RPMI8226 (cell line): ENCODE measurements around the gene GLRX5.

ENCODE experiments used
- DNase-seq: peaks from one replicate; pipeline ENCODE4 v3.0.0-alpha.2; 2015

The GLRX5 gene

GRCh38 chr14:95536036-95536593 is 1.3 kb downstream of the GLRX5 start:
- no peak for DNase-seq

- DNase-seq: no peak
These were observed 1.8 kb downstream of the GLRX5 start for GRCh38 chr14:95536671-95537070.

- no peak for DNase-seq
These were observed 2.6 kb downstream of the GLRX5 start for GRCh38 chr14:95537298-95538089.

DNA sequence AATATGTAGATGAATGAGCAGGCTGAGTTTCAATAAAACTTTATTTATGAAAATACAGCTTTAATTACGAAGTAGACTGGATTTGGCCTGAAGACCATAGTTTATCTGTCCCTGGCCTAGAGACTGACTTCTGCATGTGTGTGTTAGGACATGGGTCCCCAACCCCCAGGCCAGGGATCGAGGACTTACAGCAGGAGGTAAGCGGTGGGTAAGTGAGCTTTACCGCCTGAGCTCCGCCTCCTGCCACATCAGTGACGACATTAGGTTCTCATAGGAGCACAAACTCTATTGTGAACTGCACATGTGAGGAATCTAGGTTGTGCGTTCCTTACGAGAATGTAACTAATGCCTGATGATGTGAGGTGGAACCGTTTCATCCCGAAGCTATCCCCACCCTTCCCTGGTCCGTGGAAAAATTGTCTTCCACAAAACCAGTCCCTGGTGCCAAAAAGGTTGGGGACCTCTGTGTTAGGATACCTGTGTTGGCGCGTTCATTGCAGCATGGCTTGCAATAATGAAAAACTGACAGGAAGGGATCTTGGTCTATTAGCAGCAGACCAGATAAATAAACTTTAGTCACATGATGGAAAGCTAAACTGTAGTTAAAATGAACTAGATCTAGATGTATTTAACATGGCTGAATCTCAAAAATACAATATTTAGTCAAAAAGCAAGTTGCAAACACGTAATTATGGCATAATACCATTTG is 4.1 kb downstream of the GLRX5 start:
- DNase-seq: no peak

DNA sequence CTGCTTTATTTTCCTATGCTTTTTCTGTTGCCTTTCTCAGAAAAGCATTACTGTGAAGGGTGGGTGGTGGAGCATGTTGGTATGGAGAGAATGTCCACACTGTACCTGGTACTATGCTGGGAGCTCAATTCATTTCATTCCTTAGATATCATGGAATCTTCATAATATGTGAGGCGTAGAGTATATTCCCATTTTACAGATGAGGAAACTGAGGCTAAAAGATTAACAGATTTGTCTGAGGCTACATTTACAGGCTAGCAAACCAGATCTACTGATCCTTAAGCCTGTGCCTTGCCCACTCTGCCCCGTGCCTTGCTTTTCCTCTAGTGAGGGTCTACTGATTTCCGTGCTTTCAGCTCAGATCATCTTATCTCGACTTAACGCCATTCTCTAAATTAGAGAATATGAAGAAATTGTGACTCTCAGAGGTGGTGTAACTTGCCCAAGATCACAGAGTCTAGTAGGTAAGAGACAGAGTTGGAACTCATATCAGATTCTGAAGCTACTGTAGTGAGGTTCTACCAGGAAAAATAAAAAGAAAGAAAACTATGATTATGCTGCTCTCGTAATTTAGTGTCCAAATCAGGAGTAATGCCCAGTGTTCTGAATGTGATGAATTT is 5.5 kb downstream of the GLRX5 start:
- DNase-seq: no peak

- no peak for DNase-seq
These were observed 6.5 kb downstream of the GLRX5 start for GRCh38 chr14:95541346-95541745.

- no peak for DNase-seq
These were observed 7.4 kb downstream of the GLRX5 start for GRCh38 chr14:95541932-95542930.

GRCh38 chr14:95543021-95543420 is 8.2 kb downstream of the GLRX5 start:
- no peak for DNase-seq

GRCh38 chr14:95544588-95544987 is 9.7 kb downstream of the GLRX5 start:
- DNase-seq: no peak

- DNase-seq: no peak
These were observed 10.8 kb downstream of the GLRX5 start for GRCh38 chr14:95545515-95546168.

- DNase-seq: no peak
These were observed 12.4 kb downstream of the GLRX5 start for GRCh38 chr14:95547272-95547625.

GRCh38 chr14:95547626-95548327 is 12.9 kb downstream of the GLRX5 start:
- no peak for DNase-seq

GRCh38 chr14:95548328-95548929 is 13.6 kb downstream of the GLRX5 start:
- DNase-seq: no peak

DNA sequence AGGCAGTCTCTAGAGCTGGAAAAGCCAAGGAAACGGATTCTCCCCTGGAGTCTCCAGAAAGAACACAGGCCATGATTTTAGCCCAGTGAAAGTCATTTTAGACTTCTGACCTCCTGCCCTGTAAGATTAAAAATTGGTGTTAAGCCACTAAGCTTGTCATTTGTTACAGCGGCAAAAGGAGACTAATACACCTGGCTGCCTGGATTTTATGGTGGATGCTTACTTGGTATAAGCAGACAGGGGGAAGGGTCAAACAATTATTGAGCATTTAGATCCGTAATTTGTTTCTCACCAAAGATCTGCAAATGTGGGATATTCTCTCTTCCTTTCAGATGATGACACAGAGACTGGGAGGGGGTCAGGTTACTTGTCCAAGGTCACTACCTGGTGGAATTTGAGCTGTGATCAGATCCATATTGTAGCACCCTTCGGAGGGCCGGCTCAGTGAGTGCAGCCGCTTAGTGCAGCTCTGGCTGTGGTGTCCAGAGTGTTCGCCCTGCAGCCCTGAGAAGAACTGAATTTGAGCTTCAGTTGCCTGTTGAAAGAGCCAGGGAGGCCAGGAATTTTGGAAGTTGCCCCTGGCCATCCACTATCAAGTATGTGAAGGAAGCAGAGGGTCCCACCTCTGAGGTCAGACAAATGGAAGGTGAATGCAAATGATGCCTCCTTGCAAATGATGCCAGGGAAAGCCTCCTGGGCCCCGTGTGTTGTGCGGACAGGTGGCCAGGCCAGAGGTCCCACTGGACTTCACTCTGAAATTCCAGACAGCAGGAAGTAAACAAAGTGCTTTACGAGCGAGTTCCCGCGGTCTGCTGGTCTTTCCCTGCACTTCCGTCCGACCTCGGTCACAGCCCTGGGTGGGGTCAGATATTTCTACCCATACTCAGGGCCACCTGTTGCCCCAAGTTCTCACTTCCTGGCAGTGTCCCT is 15.1 kb downstream of the GLRX5 start:
- no peak for DNase-seq

DNA sequence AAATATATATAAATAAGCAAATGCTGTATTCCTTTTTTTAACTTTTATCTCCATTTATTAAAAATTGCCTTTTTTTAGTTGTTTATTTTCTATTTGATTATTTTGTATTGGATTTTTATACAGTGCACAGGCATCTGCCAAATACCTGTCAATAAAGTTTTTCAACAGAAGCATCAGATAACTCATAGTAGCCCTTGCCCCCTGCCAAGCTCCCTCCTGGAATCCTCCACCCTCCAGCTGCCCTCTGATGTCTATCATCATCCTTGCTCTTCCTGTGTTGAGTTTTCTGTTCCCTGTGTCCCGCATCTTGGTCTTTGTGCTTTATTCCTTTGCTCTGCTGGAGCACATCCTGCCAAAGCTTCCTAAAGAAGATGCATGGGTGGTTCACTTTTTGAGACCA is 16.6 kb downstream of the GLRX5 start:
- no peak for DNase-seq

DNA sequence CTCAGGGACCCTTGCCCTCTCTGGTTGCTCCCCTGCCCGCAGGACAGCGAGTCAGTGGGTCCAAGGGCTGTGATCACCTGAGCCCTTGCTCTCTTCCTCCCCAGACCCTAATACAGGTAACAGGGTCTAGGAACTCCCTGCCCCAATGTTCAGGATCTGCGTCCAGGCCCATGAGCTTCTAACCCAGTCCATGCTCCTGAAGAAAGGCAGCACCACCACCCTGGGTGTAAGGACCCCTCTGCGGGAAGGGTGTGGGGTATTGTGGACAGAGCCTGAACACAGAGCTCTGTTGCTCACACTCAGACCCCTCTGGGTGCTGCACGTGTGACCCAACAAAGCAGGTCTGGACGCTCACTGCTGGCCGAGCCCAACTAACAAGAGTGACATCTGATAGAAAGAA is 18.3 kb downstream of the GLRX5 start:
- DNase-seq: no peak

DNA sequence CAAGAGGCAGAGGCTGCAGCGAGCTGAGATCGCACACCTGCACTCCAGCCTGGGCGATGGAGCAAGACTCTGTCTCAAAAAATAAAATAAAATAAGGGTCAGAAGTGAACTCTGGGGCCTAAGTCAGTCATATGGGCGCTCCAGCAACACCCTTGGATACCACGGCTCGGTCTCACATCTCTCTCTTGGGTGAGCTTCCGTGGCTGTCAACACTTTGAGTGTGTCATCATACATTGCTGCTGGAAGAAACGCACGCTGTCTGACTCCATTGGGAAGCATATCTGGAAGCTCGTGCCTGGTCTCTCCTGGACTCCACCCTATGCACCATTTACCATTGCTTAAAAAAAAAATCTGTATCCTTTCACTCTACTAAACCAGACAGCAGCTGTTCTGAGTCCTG is 20.2 kb downstream of the GLRX5 start:
- no peak for DNase-seq

- no peak for DNase-seq
These were observed 22.4 kb downstream of the GLRX5 start for GRCh38 chr14:95557291-95557690.

DNA sequence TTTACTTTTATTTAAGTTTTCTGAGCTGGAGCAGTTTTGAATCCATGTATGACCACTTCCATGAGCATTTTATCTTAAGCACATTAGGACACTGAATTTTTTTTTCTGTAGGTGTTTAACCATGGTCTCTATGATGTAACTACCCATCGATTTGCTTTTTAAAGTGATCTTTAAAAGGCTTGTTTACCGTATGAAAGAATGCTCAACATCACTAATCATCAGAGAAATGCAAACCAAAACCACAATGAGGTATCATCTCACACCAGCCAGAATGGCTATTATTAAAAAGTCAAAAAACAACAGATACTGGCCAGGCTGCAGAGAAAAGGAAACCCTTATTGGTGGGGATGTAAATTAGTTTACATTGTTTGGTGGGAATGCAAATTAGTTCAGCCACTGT is 23.0 kb downstream of the GLRX5 start:
- DNase-seq: no peak

GRCh38 chr14:95559203-95559602 is 24.4 kb downstream of the GLRX5 start:
- no peak for DNase-seq
